GM06990 (cell line): ENCODE data around the gene PLA2G4A.
A peak's percentile ranks its signal among the peaks of the same experiment; 100 is the strongest.
"Not testable (repeated sequence)": the region's sequence is repeated elsewhere in the genome, so short reads cannot be mapped to it uniquely, and the experiment has no call there.

ENCODE experiments used
- DNase-seq: peaks from one replicate; pipeline ENCODE4 v3.0.0-alpha.2; 2011; ENCODE audit not compliant: insufficient read length; ENCODE audit errors: extremely low read depth
- H3K27me3 ChIP-seq: replicated peaks from 2 replicates; pipeline ENCODE4 v1.6.0; 2011; ENCODE audit warnings: low read length; ENCODE audit not compliant: control insufficient read depth, insufficient read depth
- H3K36me3 ChIP-seq: 2 replicates; pipeline ENCODE4 v1.5.1; 2011; ENCODE audit warnings: low read length; ENCODE audit not compliant: control insufficient read depth, insufficient read depth
- H3K4me3 ChIP-seq: replicated peaks from 2 replicates; pipeline ENCODE4 v1.5.1; 2011; ENCODE audit warnings: low read depth, mild to moderate bottlenecking, control low read depth, low read length
- TF ChIP-seq, protein P1 (sequence below): IDR thresholded peaks from 2 replicates; pipeline ENCODE4 v1.5.1; 2011; ENCODE audit warnings: low read length, control low read depth, mild to moderate bottlenecking, inconsistent platforms; ENCODE audit not compliant: insufficient read depth, poor library complexity, severe bottlenecking

PLA2G4A gene

DNA sequence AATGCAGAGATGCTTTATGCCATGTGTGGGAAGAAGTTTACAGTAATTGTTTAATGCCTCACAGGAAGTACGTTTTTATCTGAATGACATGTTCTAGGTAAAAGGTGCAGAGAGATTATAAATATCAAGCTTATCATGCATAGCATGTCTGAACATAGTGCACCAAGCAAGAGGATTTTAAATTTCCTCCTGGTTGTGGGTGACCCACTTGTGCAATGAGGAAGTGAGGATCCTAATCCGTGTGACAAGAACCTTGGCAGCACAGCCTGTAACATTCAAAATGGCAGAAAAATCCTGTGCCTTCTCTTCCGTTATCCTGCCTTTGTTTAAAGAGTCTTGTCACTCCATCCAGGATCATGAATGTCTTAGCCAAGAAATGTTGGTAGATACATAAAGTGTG, 75.6 kb downstream of the PLA2G4A start:
- Histone ChIP-seq H3K36me3 (no peaks in the 10 kb centered on the region), H3K27me3 (no peaks in the 10 kb centered on the region), H3K4me3 (no peak overlapping the region)
- TF ChIP-seq, protein P1, sequence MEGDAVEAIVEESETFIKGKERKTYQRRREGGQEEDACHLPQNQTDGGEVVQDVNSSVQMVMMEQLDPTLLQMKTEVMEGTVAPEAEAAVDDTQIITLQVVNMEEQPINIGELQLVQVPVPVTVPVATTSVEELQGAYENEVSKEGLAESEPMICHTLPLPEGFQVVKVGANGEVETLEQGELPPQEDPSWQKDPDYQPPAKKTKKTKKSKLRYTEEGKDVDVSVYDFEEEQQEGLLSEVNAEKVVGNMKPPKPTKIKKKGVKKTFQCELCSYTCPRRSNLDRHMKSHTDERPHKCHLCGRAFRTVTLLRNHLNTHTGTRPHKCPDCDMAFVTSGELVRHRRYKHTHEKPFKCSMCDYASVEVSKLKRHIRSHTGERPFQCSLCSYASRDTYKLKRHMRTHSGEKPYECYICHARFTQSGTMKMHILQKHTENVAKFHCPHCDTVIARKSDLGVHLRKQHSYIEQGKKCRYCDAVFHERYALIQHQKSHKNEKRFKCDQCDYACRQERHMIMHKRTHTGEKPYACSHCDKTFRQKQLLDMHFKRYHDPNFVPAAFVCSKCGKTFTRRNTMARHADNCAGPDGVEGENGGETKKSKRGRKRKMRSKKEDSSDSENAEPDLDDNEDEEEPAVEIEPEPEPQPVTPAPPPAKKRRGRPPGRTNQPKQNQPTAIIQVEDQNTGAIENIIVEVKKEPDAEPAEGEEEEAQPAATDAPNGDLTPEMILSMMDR, result no peak
- no peak for DNase-seq

DNA sequence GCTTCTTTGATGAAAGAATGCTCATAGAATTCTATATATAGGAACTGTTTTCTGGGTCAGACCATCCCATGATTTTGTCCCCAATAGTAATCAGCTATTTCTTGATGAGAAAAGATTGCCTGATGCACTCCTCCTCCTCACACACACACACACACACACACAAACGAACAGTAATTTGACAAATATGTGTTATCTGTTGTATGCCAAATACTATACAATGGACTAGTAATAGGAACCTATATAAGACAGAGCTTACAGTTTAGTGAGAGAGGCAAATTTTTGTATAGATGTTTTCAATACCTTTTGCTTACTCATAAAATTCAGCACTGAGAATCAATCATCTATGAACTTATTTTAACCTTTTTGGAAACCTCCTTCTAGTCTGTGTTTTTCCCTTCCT, 76.8 kb downstream of the PLA2G4A start:
- TF ChIP-seq, protein P1, result no peak
- Histone ChIP-seq H3K4me3 (no peak overlapping the region), H3K27me3 (no peaks in the 10 kb centered on the region), H3K36me3 (no peaks in the 10 kb centered on the region)
- no peak for DNase-seq

DNA sequence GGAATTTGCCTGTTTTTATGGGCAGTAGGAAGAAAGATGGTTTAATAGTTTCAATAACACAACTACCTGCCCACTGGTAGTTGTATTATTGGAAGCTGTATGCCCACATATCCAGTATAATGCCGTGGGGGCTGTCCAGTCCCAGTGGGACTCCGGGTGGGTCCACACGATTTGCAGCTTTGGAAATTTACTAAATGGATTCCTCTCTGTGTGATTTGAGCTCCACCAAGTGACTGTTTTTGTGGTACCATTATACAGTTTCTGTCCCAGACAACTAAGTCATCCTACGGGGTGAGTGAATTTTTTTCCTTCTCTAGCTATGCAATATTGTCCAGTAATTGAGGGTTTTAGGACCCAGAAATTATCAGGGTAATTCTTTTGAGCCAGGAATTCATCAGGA, 86.8 kb downstream of the PLA2G4A start:
- TF ChIP-seq, protein P1, result no peak
- DNase-seq, result no peak
- Histone ChIP-seq H3K36me3 (no peaks in the 10 kb centered on the region; the same call in none of the 2 replicates), H3K27me3 (no peaks in the 10 kb centered on the region), H3K4me3 (no peak overlapping the region)

DNA sequence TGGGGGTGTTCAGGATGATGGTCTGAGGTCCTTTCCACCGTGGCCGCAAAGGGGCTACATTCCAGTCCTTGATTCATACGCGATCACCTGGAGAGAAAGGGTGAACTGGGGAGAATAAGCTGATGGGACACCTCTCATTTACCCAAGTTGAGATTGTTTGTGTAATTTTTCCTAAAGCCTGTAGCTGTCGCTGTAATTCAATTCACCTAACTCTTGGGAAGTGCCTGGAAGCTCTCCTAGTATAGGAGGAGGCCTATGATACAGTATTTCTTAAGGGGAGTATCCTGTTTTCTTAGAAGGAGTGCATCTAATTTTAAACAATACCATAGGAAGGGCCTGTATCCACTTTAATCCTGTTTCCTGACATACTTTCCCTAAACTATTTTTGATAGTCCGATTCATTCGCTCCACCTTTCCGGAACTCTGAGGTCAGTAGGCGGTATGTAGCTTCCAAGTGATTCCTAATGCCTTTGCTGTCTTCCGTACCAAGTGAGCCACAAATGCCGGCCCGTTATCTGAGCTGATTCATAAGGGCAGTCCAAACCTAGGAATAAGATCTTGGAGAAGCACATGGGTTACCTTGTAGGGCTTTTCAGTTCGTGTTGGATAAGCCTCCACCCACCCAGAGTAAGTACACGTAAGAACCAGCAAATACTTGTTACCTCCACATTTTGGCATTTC, 88.5 kb downstream of the PLA2G4A start:
- not testable (repeated sequence) for DNase-seq, H3K27me3 ChIP-seq, H3K36me3 ChIP-seq, H3K4me3 ChIP-seq
- TF ChIP-seq, protein P1, result peak; percentile 16

- not testable (repeated sequence) for H3K27me3 ChIP-seq, H3K36me3 ChIP-seq, H3K4me3 ChIP-seq, DNase-seq
Measured at GRCh38 chr1:186921386-186921785, 92.6 kb downstream of the PLA2G4A start.

DNA sequence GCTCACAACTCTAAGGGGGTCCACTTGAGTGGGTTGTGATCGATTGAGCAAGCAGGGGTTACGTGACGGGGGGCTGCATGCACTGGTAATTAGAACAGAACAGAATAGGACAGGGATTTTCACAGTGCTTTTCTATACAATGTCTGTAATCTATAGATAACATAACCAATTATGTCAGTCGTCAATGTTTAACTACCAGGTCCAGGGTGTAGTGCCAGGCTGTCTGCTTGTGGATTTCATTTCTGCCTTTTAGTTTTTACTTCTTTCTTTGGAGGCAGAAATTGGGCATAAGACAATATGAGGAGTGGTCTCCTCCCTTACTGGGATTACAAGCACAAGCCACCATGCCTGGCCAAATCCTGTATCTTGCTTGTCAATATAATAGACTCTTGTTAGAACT, 94.1 kb downstream of the PLA2G4A start:
- H3K27me3 ChIP-seq, H3K4me3 ChIP-seq, DNase-seq, H3K36me3 ChIP-seq: not testable (repeated sequence)

DNA sequence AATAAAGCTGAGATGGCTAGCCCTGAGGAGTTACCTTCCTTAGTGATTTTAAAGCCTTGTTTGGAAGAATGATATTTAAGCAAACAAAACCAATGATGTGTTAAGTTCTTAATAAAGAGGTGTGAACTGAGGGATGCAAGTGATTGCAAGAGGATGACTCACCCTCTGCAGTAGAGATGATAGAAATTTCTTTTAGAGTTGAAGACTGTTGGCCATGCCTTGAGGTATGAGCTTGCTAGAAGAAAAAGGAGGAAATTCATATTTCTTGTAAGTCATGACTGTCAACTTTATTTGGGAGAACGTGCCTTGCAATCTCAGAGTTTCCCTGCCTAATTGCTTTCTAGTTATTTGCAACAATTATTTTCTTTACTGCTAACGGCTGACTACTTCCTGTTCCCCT, 94.7 kb downstream of the PLA2G4A start:
- TF ChIP-seq, protein P1, result no peak
- Histone ChIP-seq H3K4me3 (no peak overlapping the region), H3K27me3 (no peaks in the 10 kb centered on the region), H3K36me3 (no peaks in the 10 kb centered on the region; the same call in 1 of the 2 replicates)
- DNase-seq, result peak; percentile 15
